Measurements from ENCODE around the gene DEUP1.
"Not testable (repeated sequence)": the region's sequence is repeated elsewhere in the genome, so short reads cannot be mapped to it uniquely, and the experiment has no call there.

The DEUP1 gene, protein sequence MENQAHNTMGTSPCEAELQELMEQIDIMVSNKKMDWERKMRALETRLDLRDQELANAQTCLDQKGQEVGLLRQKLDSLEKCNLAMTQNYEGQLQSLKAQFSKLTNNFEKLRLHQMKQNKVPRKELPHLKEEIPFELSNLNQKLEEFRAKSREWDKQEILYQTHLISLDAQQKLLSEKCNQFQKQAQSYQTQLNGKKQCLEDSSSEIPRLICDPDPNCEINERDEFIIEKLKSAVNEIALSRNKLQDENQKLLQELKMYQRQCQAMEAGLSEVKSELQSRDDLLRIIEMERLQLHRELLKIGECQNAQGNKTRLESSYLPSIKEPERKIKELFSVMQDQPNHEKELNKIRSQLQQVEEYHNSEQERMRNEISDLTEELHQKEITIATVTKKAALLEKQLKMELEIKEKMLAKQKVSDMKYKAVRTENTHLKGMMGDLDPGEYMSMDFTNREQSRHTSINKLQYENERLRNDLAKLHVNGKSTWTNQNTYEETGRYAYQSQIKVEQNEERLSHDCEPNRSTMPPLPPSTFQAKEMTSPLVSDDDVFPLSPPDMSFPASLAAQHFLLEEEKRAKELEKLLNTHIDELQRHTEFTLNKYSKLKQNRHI

DNA sequence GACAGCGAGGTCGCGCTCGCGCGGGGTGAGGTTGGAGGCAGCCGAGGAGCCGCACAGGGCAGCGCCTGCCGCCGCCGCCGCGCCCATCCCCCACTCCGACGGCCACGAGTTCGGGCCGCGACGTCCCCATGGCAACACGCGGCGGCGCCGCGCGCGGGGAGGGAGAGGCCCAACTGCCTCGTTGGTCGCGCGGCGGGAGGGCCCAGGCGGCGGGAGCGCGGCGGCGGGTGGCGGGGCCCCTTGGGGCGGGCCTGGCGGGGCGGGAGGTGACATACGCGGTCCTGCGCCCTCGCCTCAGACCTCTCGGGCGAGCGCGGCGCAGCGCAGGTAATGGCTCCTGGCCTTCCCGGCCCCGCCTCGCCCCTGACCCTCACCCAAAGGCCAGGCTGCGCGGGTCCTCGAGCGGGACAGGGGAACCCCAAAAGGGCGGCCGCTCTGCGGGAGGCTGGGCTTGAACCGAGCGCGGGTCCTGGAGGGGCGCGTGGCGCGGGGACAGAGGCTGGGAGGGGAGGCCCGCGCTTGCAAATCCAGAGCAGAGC lies at the start of gene DEUP1:
Gene DEUP1 (plus strand): TSS at position 297 of the 539 bp plus-strand sequence. CDS start 1,518 bp downstream, outside the sequence.
- DNase-seq (ENCODE audit: low read depth in 2 of 2): no peak

DNA sequence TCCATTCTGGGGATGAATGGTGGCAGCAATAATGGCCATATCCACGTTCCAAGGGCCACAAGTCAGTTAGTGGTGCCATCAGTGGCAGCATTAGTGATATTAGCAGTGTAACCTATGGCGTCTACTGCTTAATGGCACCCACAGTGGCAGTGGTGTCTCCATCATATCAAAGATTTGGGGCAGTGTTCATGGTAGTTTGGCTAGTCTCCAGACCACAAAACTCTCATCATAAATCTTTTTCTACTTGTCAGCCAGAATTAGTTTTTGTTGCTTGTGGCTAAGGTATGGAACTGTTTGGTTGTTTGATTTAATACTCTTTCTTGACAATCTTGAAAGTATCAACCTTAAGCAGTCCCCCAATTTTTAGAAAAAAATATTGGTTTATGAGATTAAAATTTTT lies 45.1 kb upstream of the DEUP1 start:
- no peak for DNase-seq (ENCODE audit: low read depth in 2 of 2)

DNA sequence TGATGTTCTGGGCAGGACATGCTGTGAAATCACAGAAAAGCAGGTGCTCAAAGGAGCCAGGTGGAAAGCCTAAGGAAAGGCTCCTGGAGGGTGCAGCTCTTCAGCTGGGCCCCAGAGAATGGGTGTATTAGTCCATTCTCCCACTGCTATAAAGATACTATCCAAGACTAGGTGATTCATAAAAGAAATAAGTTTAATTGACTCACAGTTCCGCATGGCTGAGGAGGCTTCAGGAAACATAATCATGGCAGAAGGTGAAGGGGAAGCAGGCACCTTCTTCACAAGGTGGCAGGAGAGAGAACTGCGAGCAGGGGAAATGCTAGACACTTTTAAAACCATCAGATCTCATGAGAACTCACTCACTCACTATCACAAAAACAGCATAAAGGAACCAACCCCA lies 43.1 kb upstream of the DEUP1 start:
- DNase-seq (ENCODE audit: low read depth in 2 of 2): no peak

DNA sequence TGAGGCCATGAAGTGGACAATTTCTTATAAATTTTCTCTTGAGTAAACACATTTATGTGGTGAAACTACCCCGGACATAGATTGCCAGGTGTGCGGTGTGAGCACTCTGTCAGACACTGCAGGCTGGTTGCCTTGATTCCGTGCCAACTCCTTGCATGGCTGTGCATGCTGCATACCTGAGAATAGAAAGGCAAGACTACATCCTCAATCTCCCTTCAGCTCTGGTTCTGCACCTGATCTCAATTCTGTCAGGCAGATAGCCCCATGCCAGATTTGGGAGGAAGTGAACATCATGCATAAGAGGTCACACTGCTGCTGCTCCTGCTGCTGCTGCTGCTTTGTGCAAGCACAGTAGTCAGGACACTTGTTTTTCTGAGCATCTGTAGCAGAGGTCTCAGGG lies 42.5 kb upstream of the DEUP1 start:
- DNase-seq (ENCODE audit: low read depth in 2 of 2): no peak

DNA sequence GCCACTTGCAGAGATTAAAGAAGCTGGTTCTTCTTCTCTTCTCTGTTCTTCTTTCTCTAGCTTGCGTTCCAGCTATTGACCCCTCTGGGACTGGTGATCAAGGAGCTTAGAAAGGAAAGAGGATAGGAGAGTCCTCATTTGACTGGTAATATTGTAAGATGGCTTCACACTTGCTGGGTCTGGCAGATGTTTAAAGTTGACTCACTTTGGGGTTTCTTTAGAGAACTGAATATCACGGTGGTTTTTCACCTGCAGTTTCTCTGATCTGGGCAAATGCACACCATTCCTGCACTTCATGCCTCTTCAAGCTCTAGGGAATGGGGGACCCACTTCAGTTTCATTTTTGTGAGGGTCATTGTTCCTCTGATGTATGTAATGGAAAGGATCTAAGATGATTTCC lies 41.8 kb upstream of the DEUP1 start:
- no peak for DNase-seq (ENCODE audit: low read depth in 2 of 2)

DNA sequence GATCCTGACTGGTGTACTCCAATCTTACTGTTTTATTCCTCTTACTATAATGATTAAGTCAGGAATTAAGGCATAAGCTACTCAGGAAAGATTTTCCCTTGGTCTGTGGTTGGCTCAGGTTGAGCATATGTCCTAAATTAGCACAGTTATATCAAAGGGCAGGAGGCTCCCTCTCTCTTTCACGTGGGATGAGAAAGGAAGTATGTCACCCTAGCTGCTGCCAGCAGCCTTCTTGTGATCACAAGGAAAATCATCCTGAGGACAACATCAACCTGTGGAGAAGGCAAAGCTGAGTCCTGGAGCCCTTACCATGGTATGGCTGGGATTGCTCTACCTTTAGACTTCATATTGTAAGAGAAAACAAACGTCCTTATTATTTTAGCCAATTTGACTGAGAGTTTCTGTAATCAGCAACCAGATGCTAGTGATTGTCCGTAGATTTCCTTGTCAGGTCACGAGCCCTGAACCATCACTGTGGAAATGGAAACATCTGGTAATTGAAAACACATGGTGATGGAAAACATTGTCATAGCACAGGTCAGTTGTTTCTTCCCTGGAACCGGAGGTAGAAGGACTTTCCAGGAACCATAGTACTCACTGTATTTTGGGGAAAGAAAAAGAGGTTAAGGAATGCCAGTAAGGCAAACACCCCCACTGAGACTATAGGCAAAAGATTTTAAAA lies 40.6 kb upstream of the DEUP1 start:
- no peak for DNase-seq (ENCODE audit: low read depth in 2 of 2)

DNA sequence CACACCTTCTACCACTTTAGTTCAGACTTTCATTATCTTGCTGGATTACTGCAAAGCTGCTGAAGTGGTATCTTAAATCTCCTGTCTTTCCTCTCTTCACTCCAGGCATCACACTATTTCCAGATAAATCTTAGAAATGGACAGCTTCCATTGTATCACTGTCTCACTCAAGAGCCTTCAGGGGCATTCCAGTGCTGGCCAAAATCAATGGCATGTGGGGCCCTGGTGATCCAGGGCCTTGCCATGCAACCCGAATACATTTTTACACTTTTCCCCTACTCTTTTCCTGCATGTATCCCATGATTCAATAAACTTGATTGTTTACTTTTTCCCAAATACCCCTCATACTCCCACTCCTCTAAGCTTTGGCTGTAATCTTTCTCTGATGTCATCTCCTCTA lies 39.4 kb upstream of the DEUP1 start:
- no peak for DNase-seq (ENCODE audit: low read depth in 2 of 2)

DNA sequence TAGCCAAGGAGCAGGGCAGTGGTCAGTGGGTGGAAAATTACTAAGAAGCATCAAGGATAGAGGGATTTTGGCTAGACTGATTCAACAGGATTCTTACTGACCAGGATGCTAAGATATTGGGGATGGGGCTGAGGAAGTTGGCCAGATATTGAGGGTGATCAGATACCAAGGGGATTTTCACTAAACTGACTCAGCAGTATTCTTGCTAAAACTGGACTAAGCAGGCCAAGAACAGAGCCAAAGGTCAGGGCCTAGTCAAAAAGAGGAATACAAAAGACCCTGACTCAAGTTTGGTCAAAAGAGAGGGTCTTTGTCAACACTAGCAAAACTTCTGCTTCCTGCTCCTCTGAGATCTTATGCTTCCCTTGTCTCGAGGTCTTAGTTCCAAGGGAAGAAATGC lies 38.6 kb upstream of the DEUP1 start:
- no peak for DNase-seq (ENCODE audit: low read depth in 2 of 2)

DNA sequence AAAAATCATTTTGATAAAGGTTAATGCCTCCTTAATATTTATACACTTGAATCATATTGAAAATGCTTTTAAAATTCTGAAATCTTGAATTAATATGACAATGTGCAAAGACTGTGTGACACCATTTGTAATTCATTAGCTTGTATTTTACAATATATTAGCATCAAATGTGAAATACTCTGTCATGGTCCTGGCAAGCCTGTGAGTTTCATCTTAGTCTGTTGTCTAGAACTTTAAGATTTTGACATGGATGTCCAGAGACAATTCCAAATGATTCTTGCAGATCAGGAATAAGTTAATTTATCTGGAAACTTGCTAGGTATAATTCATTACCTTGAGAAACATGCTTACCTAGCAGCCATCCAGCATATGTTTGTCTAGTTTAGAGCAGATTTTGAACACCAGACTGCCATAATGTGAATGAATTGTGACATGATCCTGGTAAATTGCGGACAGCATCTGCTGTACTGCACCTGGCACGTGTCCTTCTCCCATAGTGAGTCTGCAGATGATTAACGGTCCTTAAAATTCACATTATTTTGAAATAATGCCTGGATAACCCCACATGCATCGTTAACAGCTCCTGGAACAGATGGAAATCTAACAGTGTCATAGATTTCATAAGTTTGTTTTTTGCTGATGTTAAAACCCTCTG lies 34.5 kb upstream of the DEUP1 start:
- DNase-seq (ENCODE audit: low read depth in 2 of 2): no peak

DNA sequence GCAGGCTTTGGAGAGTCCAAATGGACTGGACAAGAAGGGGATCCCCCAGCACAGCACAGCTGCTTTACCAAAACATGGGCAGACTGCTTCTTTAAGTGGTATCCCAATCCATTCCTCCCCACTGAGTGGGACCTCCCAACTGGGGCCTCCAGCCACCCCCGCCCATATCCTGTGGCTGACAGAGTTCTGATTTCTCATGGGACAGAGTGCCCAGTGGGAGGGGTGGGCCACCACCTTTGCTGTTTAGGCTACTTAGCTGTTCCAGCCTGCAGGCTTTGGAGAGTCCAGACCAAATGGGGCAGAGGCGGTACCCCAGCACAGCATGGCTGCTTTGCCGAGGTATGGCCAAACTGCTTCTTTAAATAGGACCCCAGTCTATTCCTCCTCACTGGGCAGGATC lies 26.9 kb upstream of the DEUP1 start:
- no peak for DNase-seq (ENCODE audit: low read depth in 2 of 2)

DNA sequence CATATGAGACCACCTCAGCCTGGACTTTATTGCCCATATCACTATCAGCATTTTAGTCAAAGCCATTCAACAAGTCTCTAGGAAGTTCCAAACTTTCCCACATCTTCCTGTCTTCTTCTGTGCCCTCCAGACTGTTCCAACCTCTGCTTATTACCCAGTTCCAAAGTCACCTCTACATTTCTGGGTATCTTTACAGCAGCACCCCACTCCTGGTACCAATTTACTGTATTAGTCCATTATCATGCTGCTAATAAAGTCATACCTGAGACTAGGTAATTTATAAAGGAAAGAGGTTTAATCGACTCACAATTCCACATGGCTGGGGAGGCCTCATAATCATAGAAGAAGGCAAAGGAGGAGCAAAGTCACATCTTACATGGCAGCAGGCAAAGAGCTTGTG lies 16.1 kb upstream of the DEUP1 start:
- not testable (repeated sequence) for DNase-seq (ENCODE audit: low read depth in 2 of 2)

DNA sequence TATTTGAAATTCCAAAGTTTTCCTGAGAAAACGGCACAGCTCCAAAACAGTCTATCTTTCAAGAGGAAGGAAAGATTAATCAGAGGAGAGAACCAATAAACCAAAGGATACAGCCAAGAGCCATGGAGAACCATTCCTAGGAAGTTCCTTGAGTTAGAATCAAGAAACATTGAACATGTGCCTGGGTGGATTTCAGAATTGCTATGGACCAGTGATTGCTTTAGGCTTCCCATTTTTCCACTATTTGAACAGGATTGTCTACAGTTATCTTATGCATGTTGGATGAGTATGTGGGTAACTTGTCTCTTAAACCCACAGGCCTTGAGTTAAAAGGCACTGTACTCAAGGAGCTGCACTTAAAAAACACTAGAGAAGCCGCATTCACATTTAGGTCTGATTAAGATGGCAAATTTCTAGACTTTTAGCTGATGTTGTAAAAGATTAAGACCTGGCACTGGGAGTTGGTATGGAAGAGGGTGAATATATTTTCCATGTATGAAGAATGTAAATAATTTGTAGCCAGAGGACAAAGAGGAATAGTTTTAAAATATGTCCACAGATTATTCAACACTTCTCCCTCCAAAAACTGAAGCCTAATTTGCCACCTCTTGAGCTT lies 11.2 kb upstream of the DEUP1 start:
- DNase-seq (ENCODE audit: low read depth in 2 of 2): no peak

DNA sequence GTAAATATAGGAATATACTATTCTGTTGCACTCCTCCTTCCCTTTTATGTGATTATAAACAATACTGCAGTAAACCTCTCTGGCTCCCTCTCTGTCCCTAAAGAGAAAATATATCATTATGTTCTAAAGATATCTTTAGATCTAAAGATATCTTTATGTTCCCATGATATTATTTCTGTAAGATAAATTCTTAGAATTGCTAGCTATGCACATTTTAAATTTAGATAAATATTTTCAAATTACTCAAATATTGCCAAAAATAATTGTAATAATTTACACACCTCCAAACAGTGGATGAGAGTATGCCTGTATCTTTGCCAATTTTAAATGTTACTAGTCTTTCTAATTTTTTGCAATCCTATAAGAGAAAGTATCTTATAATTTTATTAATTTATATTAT lies 10.3 kb upstream of the DEUP1 start:
- DNase-seq (ENCODE audit: low read depth in 2 of 2): no peak

DNA sequence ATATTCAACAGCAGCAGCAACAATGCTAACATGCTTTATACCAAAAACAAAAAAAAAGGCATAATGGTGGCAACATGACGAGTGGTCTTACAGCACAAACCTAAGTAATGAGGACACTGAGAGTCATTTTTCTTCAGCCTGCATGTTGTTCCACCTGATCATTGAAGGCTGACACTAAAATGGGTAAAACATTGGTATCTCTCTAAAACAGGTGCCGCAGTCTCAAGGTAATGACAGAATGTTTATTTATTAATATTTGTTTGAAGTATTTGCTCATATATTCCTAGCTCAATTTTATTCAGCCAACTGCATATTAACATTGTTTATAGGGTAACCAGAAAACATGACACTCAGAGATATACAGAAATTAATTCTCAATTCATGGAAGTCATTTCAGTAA lies 8.3 kb upstream of the DEUP1 start:
- no peak for DNase-seq (ENCODE audit: low read depth in 2 of 2)

DNA sequence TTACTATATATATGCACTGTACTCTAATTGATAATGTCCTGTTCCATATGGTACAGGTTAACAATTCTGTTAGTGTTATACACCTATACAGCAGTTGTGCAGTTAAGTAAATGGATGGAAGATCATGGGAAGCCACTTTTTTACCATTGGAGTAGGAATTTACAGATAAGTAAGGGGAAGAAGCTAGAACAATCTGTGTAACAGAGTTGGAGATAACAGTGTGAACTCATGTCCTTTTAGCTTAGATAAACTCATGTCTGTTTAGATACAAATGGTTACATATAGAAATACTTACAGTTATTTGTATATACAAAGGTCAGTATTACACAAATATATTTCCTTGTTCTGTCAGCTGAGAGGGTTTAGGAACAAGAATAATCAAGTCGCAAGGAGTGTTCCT lies 6.8 kb upstream of the DEUP1 start:
- no peak for DNase-seq (ENCODE audit: low read depth in 2 of 2)

DNA sequence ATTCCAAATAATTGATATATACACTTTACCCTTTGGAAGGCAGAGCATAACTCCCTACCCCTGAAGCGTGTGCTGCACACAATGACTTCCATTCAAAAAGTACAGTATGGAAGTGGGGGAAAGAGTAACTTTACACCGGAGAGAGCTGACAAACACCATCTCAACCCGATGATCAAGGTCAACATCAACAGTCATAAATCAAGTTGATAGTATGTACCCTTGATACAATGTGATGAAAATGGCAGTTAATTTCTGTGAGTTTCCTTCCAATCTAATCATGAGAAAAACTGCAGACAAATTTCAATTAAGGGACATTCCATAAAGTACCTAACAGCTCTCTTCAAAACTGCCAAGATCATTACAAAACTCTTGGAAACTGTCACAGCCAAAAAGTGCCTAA lies 6.0 kb upstream of the DEUP1 start:
- DNase-seq (ENCODE audit: low read depth in 2 of 2): no peak

DNA sequence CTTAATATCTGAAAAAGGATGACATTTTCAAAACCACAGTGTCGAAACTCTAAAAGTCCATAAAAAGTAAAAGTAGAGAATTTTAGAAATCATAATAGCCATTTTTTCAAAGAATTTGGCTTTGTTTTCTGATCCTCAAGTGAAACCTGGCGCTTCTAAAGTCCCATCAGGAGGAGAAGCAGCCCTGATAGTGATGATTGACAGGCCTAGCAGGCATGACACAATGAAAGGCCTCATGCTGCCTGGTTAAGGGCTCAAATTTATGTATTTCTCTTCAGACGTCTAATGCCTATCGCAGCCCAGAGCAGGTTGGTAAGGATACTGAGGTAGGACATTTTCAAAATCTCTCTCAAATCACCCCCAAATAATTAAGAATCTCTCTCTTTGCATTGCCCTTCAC lies 3.9 kb upstream of the DEUP1 start:
- DNase-seq (ENCODE audit: low read depth in 2 of 2): no peak

DNA sequence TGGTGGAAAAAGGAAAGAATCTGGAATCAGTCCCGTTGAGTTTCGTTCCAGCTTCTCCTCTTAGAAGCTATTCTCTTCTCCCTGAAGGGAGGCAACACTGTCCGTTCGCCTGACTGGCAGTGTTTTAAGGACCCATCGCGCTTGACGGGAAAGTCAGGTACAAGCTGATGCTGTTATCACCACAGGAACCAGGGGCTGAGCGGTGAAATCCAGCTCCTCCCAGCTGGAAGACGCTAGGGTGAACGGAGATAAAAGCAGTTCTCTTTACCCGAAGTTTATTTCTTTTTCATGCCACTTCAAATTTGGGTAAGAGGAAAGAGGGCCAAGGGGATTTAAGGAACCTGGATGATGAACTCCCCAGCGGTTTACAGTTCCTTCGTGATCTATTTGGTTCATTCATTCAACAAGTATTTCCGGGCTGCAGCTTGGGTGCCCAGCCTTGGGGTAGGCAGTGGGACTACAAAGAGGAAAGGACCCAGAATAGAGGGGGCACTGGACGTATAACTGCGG lies 551 bp upstream of the DEUP1 start:
- no peak for DNase-seq (ENCODE audit: low read depth in 2 of 2)

DNA sequence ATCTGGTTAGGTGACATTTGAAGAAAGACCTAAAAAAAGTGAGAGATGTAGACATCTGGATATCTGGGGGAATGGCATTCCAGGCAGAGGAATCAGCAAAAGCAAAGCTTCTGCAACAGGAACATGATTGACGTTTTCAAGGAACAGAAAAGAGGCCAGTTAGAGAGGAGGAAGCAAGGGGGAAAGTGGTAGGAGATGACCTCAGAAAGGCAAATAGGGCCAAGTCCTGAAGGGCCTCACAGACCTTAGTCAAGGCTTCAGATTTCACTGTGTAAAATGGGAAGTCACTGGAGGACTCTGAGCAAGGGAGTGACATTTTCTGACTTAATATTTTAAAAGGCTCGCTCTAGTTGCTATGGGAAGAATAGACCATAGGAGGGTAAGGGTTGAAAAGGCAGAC lies 9.7 kb downstream of the DEUP1 start:
- DNase-seq (ENCODE audit: low read depth in 2 of 2): no peak

DNA sequence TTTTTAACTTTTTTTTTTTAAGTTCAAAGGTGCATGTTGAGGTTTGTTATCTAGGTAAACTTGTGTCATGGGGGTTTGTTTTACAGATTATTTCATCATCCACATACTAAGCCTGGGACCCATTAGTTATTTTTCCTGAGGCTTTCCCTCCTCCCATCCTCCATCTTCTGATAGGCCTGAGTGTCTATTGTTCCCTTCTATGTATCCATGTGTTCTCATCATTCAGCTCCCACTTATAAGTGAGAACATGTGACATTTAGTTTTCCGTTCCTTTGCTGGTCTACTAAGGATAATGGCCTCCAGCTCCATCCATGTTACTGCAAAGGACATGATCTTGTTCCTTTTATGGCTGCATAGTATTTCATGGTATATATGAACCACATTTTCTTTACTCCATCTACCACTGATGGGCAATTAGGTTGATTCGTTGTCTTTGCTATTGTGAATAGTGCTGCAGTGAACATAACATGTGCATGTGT lies 14.4 kb downstream of the DEUP1 start:
- no peak for DNase-seq (ENCODE audit: low read depth in 2 of 2)

DNA sequence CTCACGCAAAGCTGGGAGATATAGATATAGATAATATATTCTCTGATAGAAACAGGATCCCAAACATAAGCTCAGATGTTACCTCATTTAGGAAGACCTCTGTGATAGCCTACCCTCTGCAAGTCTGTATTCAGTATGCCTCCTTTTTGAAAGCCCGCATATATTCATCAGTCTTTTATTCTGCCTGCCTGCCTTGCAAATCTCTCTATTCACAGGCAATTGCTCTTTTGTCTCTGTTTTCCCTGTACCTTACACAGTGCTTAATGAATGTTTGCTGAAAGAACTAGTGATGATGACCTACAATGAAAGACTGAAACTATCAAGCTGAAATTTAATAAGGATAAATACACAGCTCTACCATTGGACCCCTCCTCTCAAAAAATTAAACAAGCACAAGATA lies 18.4 kb downstream of the DEUP1 start:
- no peak for DNase-seq (ENCODE audit: low read depth in 2 of 2)
